ENCODE data around the gene NENF. TPM values are rescaled to one million over a fixed set of nuclear protein-coding genes. Genes with fewer than 3 reads are reported as not detected.
A peak's percentile ranks its signal among the peaks of the same experiment; 100 is the strongest.

The NENF gene
- total RNA-seq, 1 donor from 2014 or later: 26.6 TPM

DNA sequence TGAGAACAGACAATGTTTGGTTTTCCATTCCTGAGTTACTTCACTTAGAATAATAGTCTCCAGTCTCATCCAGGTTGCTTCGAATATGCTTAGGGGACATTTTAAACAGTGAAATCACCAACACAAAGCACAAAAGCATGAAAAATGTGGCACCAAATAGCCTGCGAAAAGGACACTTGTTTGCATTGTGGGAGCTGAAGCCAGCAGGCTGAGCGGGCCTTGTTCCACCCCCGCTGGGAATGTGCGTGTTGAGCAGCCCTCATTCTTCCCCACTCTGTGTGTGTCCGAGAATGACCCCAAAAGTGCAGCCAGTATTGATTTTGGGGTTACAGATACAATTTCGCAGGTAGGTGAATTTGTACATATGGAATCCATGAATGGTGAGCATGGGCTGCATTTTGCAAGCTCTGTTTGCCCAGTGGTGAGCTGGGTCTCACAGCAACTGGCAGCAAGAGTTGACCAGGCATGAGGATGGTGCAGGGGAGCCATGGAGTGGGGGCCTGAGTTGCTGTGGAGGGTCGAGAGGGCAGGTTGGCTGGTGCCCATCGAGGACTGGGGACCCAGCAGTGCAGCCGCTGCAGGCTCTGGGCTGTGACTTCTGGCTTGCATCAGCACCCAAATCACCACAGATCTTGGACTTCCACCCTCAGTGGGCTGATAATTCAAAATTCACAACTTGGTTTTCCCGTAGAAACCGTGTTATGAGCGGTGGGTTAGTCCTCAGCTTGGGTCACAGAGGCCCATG, 29.4 kb downstream of the NENF start:
- Mint-ChIP-seq H3K27me3 (peaks cover 2% of the 10 kb centered on the region), H3K4me1 (ENCODE audit: low read depth) (peaks cover 26% of the 10 kb centered on the region), H3K36me3 (ENCODE audit: insufficient read depth) (no peaks in the 10 kb centered on the region), H3K27ac (peak overlapping the region; percentile 33), H3K9me3 (ENCODE audit: low read depth) (peaks cover 3% of the 10 kb centered on the region), H3K4me3 (ENCODE audit: low read depth) (no peak overlapping the region)
- no peak for DNase-seq (ENCODE audit: low spot score, unreplicated experiment)
- TF ChIP-seq CTCF (IDR thresholded peaks at IDR 0.05; ENCODE audit: unreplicated experiment): no peak

- Mint-ChIP-seq H3K27me3 (peaks cover 2% of the 10 kb centered on the region), H3K4me1 (ENCODE audit: low read depth) (peaks cover 26% of the 10 kb centered on the region), H3K27ac (no peak overlapping the region), H3K36me3 (ENCODE audit: insufficient read depth) (no peaks in the 10 kb centered on the region), H3K4me3 (ENCODE audit: low read depth) (no peak overlapping the region), H3K9me3 (ENCODE audit: low read depth) (no peaks in the 10 kb centered on the region)
- no peak for TF ChIP-seq CTCF (IDR thresholded peaks at IDR 0.05; ENCODE audit: unreplicated experiment)
- no peak for DNase-seq (ENCODE audit: low spot score, unreplicated experiment)
These were observed 31.0 kb downstream of the NENF start for GRCh38 chr1:212463565-212464285.

- no peak for DNase-seq (ENCODE audit: low spot score, unreplicated experiment)
- H3K27ac Mint-ChIP-seq: no peak overlapping the region
These were observed 32.6 kb downstream of the NENF start for GRCh38 chr1:212465311-212465710.

DNA sequence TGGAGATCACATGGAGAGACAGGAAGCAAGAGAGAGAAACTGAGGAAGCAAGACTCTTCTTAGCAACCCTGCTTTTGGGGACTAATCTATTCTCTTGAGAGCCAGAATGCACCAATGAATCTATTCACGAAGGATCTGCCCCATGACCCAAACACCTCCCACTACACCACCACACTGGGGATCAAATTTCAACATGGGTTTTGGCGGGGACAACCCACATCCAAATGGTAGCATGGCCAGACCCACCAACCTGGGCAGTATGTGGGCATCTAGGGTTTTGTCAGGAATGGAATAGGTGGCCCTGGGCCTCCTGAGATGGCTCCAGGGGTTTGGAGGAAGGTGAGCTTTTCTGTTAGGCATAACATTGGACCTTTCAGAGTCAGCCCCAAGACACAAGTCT, 33.7 kb downstream of the NENF start:
- peaks cover 2% of the 10 kb centered on the region for H3K27me3 Mint-ChIP-seq
- no peaks in the 10 kb centered on the region for H3K36me3 Mint-ChIP-seq (ENCODE audit: insufficient read depth)
- no peak for DNase-seq (ENCODE audit: low spot score, unreplicated experiment)
- no peak for TF ChIP-seq CTCF (IDR thresholded peaks at IDR 0.05; ENCODE audit: unreplicated experiment)
- H3K4me3 Mint-ChIP-seq (ENCODE audit: low read depth): no peak overlapping the region
- no peaks in the 10 kb centered on the region for H3K9me3 Mint-ChIP-seq (ENCODE audit: low read depth)
- H3K4me1 Mint-ChIP-seq (ENCODE audit: low read depth): peaks cover 28% of the 10 kb centered on the region
- no peak overlapping the region for H3K27ac Mint-ChIP-seq

More at GRCh38 chr1:212465311-212465710, 32.6 kb downstream of the NENF start:
- no peak for TF ChIP-seq CTCF (IDR thresholded peaks at IDR 0.05; ENCODE audit: unreplicated experiment)
- H3K4me1 Mint-ChIP-seq (ENCODE audit: low read depth): peaks cover 29% of the 10 kb centered on the region
- peaks cover 2% of the 10 kb centered on the region for H3K27me3 Mint-ChIP-seq
- no peak overlapping the region for H3K4me3 Mint-ChIP-seq (ENCODE audit: low read depth)
- H3K9me3 Mint-ChIP-seq (ENCODE audit: low read depth): no peaks in the 10 kb centered on the region
- H3K36me3 Mint-ChIP-seq (ENCODE audit: insufficient read depth): no peaks in the 10 kb centered on the region

GRCh38 chr1:212466898-212467650, 34.4 kb downstream of the NENF start:
- Mint-ChIP-seq H3K4me1 (ENCODE audit: low read depth) (peaks cover 21% of the 10 kb centered on the region), H3K36me3 (ENCODE audit: insufficient read depth) (no peaks in the 10 kb centered on the region), H3K27ac (peak overlapping the region; percentile 73)

More at GRCh38 chr1:212466898-212467650, 34.4 kb downstream of the NENF start:
- TF ChIP-seq CTCF (IDR thresholded peaks at IDR 0.05; ENCODE audit: unreplicated experiment): no peak
- Mint-ChIP-seq H3K27me3 (peaks cover 2% of the 10 kb centered on the region), H3K9me3 (ENCODE audit: low read depth) (no peaks in the 10 kb centered on the region), H3K4me3 (ENCODE audit: low read depth) (peak overlapping the region; percentile 10)
- no peak for DNase-seq (ENCODE audit: low spot score, unreplicated experiment)

Measured in progenitor cell of endocrine pancreas (in vitro differentiated cells).